Activated CD8-positive, alpha-beta T cell treated with anti-CD3 and anti-CD28 coated beads, Interleukin-2, amount 10 ng/mL, durations not matched to agents 7 days and 5 days (primary cell): ENCODE data around the gene THOC2. TPM values are rescaled to one million over a fixed set of nuclear protein-coding genes. Genes with fewer than 3 reads are reported as not detected.

Experiments used
- total RNA-seq, 2 experiments: library from RNA; stranded (reverse); gene quantifications; one replicate each; pipeline ENCODE4 v1.2.3, GENCODE V29; 2021

The THOC2 gene
- total RNA-seq, 2 experiments from 2014 or later: 78.9 to 83.4 TPM

Other genes starting within 250 kb of the THOC2 start
- 10 to 100 TPM; 33.9 to 38.0 TPM for gene XIAP, start 127.0 kb upstream of the THOC2 start, total RNA-seq
- 10 to 100 TPM; 87.3 to 94.9 TPM for gene STAG2, start 228.7 kb upstream of the THOC2 start, total RNA-seq